Astrocyte (in vitro differentiated cells and primary cell): Measurements from ENCODE around the gene ZFHX3. TPM values are rescaled to one million over a fixed set of nuclear protein-coding genes. Genes with fewer than 3 reads are reported as not detected.
A peak's percentile ranks its signal among the peaks of the same experiment; 100 is the strongest.

Source experiments
- DNase-seq: peaks from one replicate; pipeline ENCODE4 v3.0.0-alpha.2; 2010; ENCODE audit warnings: low read depth
- FAIRE-seq: peaks from 2 replicates; lab custom pipeline; 2011; peaks lifted over from hg19 to GRCh38; lab: Jason Lieb, UNC
- H2AFZ ChIP-seq: 2 replicates; pipeline ENCODE4 v1.6.0; 2012; ENCODE audit warnings: low read depth, low read length, inconsistent platforms
- H3K27ac ChIP-seq: 2 replicates; pipeline ENCODE4 v1.5.1; 2011; ENCODE audit warnings: low read depth, low read length, inconsistent platforms
- H3K27me3 ChIP-seq: 2 replicates; pipeline ENCODE4 v1.6.0; 2011; ENCODE audit warnings: low read length, inconsistent platforms; ENCODE audit not compliant: insufficient read depth
- H3K36me3 ChIP-seq: 2 replicates; pipeline ENCODE4 v1.5.1; 2011; ENCODE audit warnings: low read length, inconsistent platforms; ENCODE audit not compliant: insufficient read depth
- H3K4me1 ChIP-seq: 2 replicates; pipeline ENCODE4 v1.5.1; 2011; ENCODE audit warnings: low read length, inconsistent platforms; ENCODE audit not compliant: insufficient read depth
- H3K4me2 ChIP-seq: 2 replicates; pipeline ENCODE4 v1.6.0; 2012; ENCODE audit warnings: low read length, inconsistent platforms
- H3K4me3 ChIP-seq: 2 replicates; pipeline ENCODE4 v1.5.1; 2011; ENCODE audit warnings: low read depth, mild to moderate bottlenecking, low read length, inconsistent platforms; ENCODE audit not compliant: insufficient read depth
- H3K79me2 ChIP-seq: 2 replicates; pipeline ENCODE4 v1.6.0; 2012; ENCODE audit warnings: mild to moderate bottlenecking, low read length, inconsistent platforms; ENCODE audit not compliant: insufficient read depth
- H3K9ac ChIP-seq: 2 replicates; pipeline ENCODE4 v1.6.0; 2012; ENCODE audit warnings: mild to moderate bottlenecking, low read length, inconsistent platforms
- H3K9me3 ChIP-seq: 2 replicates; pipeline ENCODE4 v1.5.1; 2012; ENCODE audit warnings: low read depth, mild to moderate bottlenecking, low read length, inconsistent platforms; ENCODE audit not compliant: insufficient read depth
- H4K20me1 ChIP-seq: 2 replicates; pipeline ENCODE4 v1.6.0; 2012; ENCODE audit warnings: low read length, inconsistent platforms; ENCODE audit not compliant: insufficient read depth
- H3K27ac Mint-ChIP-seq: one replicate; pipeline ENCODE4 v1.8.0; 2021; ENCODE audit warnings: mild to moderate bottlenecking, mixed read lengths; ENCODE audit not compliant: unreplicated experiment
- H3K27me3 Mint-ChIP-seq: one replicate; pipeline ENCODE4 v1.8.0; 2021; ENCODE audit warnings: low read depth, mixed read lengths; ENCODE audit not compliant: unreplicated experiment
- H3K36me3 Mint-ChIP-seq: one replicate; pipeline ENCODE4 v1.8.0; 2021; ENCODE audit warnings: low read depth, mixed read lengths; ENCODE audit not compliant: unreplicated experiment
- H3K4me1 Mint-ChIP-seq: one replicate; pipeline ENCODE4 v1.8.0; 2021; ENCODE audit warnings: low read depth, mixed read lengths; ENCODE audit not compliant: unreplicated experiment
- H3K4me3 Mint-ChIP-seq: one replicate; pipeline ENCODE4 v1.8.0; 2021; ENCODE audit warnings: mild to moderate bottlenecking, moderate library complexity, mixed read lengths; ENCODE audit not compliant: unreplicated experiment
- H3K9me3 Mint-ChIP-seq: one replicate; pipeline ENCODE4 v1.8.0; 2021; ENCODE audit warnings: mild to moderate bottlenecking, mixed read lengths; ENCODE audit not compliant: unreplicated experiment
- EZH2 ChIP-seq: IDR thresholded peaks from 2 replicates; pipeline ENCODE4 v1.6.1; 2012; ENCODE audit warnings: mild to moderate bottlenecking, low read length, inconsistent platforms; ENCODE audit not compliant: insufficient read depth
- total RNA-seq: library from RNA; stranded (reverse); gene quantifications from 2 replicates; pipeline ENCODE4 v1.2.1, GENCODE V29; 2021
- TF ChIP-seq, protein P1 (sequence below): IDR thresholded peaks from 2 replicates; pipeline ENCODE4 v1.5.1; 2011; ENCODE audit warnings: low read depth, mild to moderate bottlenecking, inconsistent platforms, low read length, moderate library complexity; ENCODE audit not compliant: insufficient read depth

ZFHX3 gene
- total RNA-seq, 1 donor from 2014 or later, result 19.7 TPM

DNA sequence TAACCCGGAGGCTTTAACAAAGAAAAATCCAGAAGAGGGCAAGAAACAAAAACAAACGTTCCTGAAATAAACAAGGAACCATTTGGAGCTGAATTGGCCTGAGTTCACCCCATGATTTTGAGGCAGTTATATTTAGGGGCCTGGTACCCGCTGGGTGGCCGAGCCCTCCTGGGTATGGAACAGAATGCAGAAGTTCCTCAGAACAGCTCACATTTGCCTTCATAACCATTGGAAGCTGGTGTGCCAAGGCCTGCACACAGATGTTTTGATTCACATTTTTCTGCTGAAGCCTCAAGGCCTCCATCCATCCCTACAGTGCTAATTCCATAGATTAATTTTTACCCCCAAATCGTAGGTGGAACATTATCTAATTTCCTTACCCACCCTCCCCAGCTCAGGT, 3.3 kb upstream of the ZFHX3 start:
- no peaks in the 10 kb centered on the region for H3K36me3 Mint-ChIP-seq
- Histone ChIP-seq H3K36me3 (no peaks in the 10 kb centered on the region), H2AFZ (no peak overlapping the region), H3K9ac (peak overlapping the region; percentile 90), H3K79me2 (peaks cover 93% of the 10 kb centered on the region), H3K27ac (peak overlapping the region; percentile 93), H4K20me1 (peaks cover 2% of the 10 kb centered on the region), H3K9me3 (no peaks in the 10 kb centered on the region), H3K4me1 (peaks cover 67% of the 10 kb centered on the region), H3K4me2 (no peak overlapping the region), H3K27me3 (no peaks in the 10 kb centered on the region), H3K4me3 (no peak overlapping the region)
- FAIRE-seq (no peak), DNase-seq (no peak)
- H3K4me1 Mint-ChIP-seq, result peaks cover 37% of the 10 kb centered on the region
- H3K9me3 Mint-ChIP-seq, result no peaks in the 10 kb centered on the region
- peaks cover 2% of the 10 kb centered on the region for H3K27me3 Mint-ChIP-seq
- no peak overlapping the region for H3K4me3 Mint-ChIP-seq
- no peak overlapping the region for H3K27ac Mint-ChIP-seq
- TF ChIP-seq, protein P1, sequence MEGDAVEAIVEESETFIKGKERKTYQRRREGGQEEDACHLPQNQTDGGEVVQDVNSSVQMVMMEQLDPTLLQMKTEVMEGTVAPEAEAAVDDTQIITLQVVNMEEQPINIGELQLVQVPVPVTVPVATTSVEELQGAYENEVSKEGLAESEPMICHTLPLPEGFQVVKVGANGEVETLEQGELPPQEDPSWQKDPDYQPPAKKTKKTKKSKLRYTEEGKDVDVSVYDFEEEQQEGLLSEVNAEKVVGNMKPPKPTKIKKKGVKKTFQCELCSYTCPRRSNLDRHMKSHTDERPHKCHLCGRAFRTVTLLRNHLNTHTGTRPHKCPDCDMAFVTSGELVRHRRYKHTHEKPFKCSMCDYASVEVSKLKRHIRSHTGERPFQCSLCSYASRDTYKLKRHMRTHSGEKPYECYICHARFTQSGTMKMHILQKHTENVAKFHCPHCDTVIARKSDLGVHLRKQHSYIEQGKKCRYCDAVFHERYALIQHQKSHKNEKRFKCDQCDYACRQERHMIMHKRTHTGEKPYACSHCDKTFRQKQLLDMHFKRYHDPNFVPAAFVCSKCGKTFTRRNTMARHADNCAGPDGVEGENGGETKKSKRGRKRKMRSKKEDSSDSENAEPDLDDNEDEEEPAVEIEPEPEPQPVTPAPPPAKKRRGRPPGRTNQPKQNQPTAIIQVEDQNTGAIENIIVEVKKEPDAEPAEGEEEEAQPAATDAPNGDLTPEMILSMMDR, result no peak
- no peak for TF ChIP-seq EZH2

DNA sequence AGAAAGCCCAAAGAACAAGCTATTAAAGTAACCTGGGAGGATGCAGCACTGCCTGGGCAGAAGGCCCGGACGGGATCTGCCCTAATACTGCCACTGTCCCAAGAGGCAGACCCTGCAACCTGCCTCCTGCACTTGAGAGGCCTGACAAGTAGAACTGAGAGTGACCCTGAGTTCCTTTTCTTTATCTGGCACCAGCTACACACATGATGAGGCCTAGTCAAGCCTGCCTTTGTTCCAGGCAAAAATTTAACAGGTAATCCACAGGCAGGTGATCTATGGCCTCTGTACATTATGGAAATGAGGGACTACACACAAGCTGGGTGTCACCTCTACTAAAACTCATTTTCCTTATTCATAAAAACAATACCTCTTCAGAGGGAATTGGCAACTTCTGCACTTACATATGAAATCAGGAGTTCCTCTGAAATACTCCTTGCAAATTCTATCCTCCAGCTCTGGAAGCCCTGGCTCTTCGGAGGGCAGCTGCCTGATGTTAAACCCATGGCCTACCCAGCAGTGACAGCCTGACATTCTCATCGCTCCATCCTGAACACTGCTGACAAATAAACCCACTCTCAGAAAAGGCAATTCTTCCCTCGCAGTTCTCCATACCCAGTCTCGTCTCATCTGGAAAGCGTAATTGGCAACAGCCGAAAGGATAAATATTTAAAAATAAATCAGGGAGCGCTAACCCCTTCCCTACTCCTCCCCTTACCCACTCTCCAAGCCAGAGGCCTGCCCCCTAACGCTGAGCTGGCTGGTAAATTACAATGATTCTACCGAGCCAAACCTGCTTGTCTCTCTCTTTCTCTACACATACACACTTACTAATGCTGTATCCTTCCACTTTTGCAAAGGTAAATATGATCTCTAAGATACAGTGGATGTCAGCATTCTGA, 2.5 kb upstream of the ZFHX3 start:
- H3K36me3 Mint-ChIP-seq, result no peaks in the 10 kb centered on the region
- H3K9ac ChIP-seq, result no peak overlapping the region
- no peak overlapping the region for H3K4me3 ChIP-seq
- H3K27ac ChIP-seq, result peak overlapping the region; percentile 22
- H3K27me3 ChIP-seq, result no peaks in the 10 kb centered on the region
- H3K9me3 Mint-ChIP-seq, result no peaks in the 10 kb centered on the region
- peaks cover 64% of the 10 kb centered on the region for H3K4me1 ChIP-seq
- H3K36me3 ChIP-seq, result no peaks in the 10 kb centered on the region
- H3K27me3 Mint-ChIP-seq, result peaks cover 2% of the 10 kb centered on the region
- no peak for TF ChIP-seq EZH2
- TF ChIP-seq, protein P1, result no peak
- H3K4me1 Mint-ChIP-seq, result peaks cover 35% of the 10 kb centered on the region
- H3K27ac Mint-ChIP-seq, result no peak overlapping the region
- DNase-seq (no peak), FAIRE-seq (no peak)
- no peaks in the 10 kb centered on the region for H3K9me3 ChIP-seq
- H2AFZ ChIP-seq, result no peak overlapping the region
- H4K20me1 ChIP-seq, result peaks cover 7% of the 10 kb centered on the region
- H3K4me3 Mint-ChIP-seq, result no peak overlapping the region
- H3K4me2 ChIP-seq, result no peak overlapping the region
- peaks cover 92% of the 10 kb centered on the region for H3K79me2 ChIP-seq

DNA sequence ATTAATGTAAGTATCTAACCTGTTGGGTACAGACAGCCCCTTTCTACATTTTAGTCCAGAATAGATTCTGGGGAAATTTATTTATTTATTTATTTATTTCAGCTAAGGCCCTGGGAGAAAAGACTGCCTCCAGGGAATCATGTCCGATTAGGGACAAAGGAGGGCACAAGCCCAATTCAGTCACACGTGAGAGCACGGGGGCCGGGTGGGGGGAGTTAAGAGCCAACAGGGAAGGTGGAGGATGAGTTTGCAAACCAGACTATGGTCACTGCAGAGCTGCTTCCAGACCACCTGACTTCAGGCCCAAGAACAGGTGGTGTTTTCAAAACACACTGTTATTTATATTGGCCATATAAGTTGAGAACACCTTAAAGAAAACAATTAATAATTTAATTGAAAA, 1.6 kb upstream of the ZFHX3 start:
- DNase-seq, result no peak
- H3K4me3 ChIP-seq, result no peak overlapping the region
- H3K27ac Mint-ChIP-seq, result no peak overlapping the region
- peak overlapping the region; percentile 80 for H3K4me3 Mint-ChIP-seq
- H3K9ac ChIP-seq, result no peak overlapping the region
- no peaks in the 10 kb centered on the region for H3K27me3 ChIP-seq
- peaks cover 2% of the 10 kb centered on the region for H3K27me3 Mint-ChIP-seq
- H3K36me3 Mint-ChIP-seq, result no peaks in the 10 kb centered on the region
- TF ChIP-seq, protein P1, result no peak
- no peak for TF ChIP-seq EZH2
- H3K9me3 Mint-ChIP-seq, result no peaks in the 10 kb centered on the region
- peaks cover 28% of the 10 kb centered on the region for H3K4me1 Mint-ChIP-seq
- H2AFZ ChIP-seq, result no peak overlapping the region
- FAIRE-seq, result no peak
- H3K27ac ChIP-seq, result peak overlapping the region; percentile 74
- H3K79me2 ChIP-seq, result peaks cover 92% of the 10 kb centered on the region
- peaks cover 13% of the 10 kb centered on the region for H4K20me1 ChIP-seq
- H3K9me3 ChIP-seq, result no peaks in the 10 kb centered on the region
- peaks cover 56% of the 10 kb centered on the region for H3K4me1 ChIP-seq
- H3K36me3 ChIP-seq, result no peaks in the 10 kb centered on the region
- no peak overlapping the region for H3K4me2 ChIP-seq
